ENCODE results near the gene PATJ. TPM values are rescaled to one million over a fixed set of nuclear protein-coding genes. Genes with fewer than 3 reads are reported as not detected.
"Not testable (repeated sequence)": the region's sequence is repeated elsewhere in the genome, so short reads cannot be mapped to it uniquely, and the experiment has no call there.

The PATJ gene
- polyA plus RNA-seq, 4 donors = 11.5 to 41.5 (median 16.2) TPM

DNA sequence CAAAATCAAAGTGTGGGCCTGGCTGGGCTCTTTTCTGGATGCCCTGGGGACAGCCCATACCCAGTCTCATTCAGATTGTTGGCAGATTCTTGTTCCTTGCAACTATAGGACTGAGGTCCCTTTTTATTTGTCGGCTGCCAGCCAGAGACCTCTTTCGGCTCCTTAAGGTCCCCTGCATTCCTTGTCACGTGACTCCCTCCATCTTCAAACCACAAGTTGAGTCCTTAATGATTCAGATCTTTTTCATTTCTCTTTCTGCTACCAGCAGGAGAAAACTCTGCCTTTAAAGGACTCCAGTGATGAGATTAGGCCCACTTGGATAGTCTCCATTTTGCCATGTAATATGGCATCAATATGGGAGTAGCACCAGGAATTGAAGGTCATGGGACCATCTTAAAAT lies 48.6 kb downstream of the PATJ start:
- 85 to 99% (median 97%) methylated on average over 3 of the region's 3 CpGs for WGBS, 3 donors
- Histone ChIP-seq H3K27me3 (ENCODE audit: control insufficient read depth in 3 of 3, insufficient read depth in 3 of 3, low read length in 3 of 3) (no peaks in the 10 kb centered on the region), H3K36me3 (ENCODE audit: control insufficient read depth in 3 of 3, insufficient read depth in 2 of 3, low read depth in 1 of 3, low read length in 3 of 3) (peaks cover 0 to 33% (median 8%) of the 10 kb centered on the region in 3 donors), H3K4me1 (ENCODE audit: control insufficient read depth in 3 of 3, insufficient read depth in 2 of 3, low read depth in 1 of 3, low read length in 2 of 3) (no peaks in the 10 kb centered on the region), H3K4me3 (ENCODE audit: low read depth in 1 of 3, low read length in 3 of 3) (no peak overlapping the region), H3K27ac (ENCODE audit: low read depth in 1 of 3, low read length in 2 of 3) (no peak overlapping the region), H3K9me3 (ENCODE audit: control insufficient read depth in 2 of 2, insufficient read depth in 1 of 2, low read depth in 1 of 2, low read length in 1 of 2) (no peaks in the 10 kb centered on the region)
- DNase-seq = no peak
- FAIRE-seq = no peak

DNA sequence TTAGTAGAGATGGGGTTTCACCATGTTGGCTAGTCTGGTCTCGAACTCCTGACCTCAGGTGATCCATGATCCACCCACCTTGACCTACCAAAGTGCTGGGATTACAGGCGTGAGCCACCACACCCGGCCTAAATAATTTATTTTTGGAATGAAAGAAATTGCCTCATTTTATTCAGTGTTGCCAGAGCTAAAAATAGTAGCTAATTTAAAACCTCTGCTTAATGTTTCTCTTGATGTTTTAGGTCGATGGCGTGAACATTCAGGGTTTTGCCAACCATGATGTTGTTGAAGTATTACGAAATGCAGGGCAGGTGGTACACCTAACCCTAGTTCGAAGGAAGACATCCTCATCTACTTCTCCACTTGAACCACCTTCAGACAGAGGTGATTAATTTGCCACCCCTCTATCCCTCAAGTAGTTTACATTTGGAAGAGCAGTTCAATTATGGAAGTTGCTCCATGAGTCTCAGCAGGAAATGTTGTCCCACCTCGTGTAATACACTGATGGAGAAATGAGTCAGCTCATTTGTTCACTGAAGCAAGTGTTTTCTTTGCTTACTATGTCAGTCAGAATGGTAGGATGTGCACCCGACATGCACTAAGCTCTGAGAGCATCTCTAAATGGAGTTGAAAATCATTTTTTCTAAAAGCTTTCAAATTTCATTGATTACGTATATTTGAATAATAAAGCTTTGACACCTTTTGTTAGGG lies 54.9 kb downstream of the PATJ start:
- H3K4me1 ChIP-seq (ENCODE audit: control insufficient read depth in 3 of 3, insufficient read depth in 2 of 3, low read depth in 1 of 3, low read length in 2 of 3) = no peaks in the 10 kb centered on the region
- FAIRE-seq = no peak

DNA sequence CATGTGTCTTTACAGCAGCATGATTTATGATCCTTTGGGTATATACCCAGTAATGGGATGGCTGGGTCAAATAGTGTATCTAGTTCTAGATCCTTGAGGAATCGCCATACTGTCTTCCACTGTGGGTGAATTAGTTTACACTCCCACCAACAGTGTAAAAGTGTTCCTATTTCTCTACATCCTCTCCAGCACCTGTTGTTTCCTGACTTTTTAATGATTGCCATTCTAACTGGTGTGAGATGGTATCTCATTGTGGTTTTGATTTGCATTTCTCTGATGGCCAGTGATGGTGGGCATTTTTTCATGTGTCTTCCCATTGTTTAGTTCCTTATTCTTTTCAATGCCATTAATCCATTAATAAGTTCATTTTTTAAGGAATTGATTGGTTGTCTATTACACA lies 58.8 kb downstream of the PATJ start:
- H3K36me3 ChIP-seq (ENCODE audit: control insufficient read depth in 3 of 3, insufficient read depth in 2 of 3, low read depth in 1 of 3, low read length in 3 of 3) = peaks cover 2 to 26% (median 10%) of the 10 kb centered on the region in 3 donors
- DNase-seq; H3K27ac ChIP-seq (ENCODE audit: low read depth in 1 of 3, low read length in 2 of 3); H3K4me1 ChIP-seq (ENCODE audit: control insufficient read depth in 3 of 3, insufficient read depth in 2 of 3, low read depth in 1 of 3, low read length in 2 of 3); H3K4me3 ChIP-seq (ENCODE audit: low read depth in 1 of 3, low read length in 3 of 3); H3K27me3 ChIP-seq (ENCODE audit: control insufficient read depth in 3 of 3, insufficient read depth in 3 of 3, low read length in 3 of 3); FAIRE-seq; H3K9me3 ChIP-seq (ENCODE audit: control insufficient read depth in 2 of 2, insufficient read depth in 1 of 2, low read depth in 1 of 2, low read length in 1 of 2): not testable (repeated sequence)
- 95 to 100% (median 98%) methylated on average over 1 of the region's 1 CpG for whole genome bisulfite sequencing, 3 donors

More for the DNA sequence above, 54.9 kb downstream of the PATJ start:
- 83 to 91% (median 85%) methylated on average over 10 of the region's 10 CpGs for WGBS, 3 donors
- Histone ChIP-seq H3K27ac (ENCODE audit: low read depth in 1 of 3, low read length in 2 of 3) (no peak overlapping the region), H3K27me3 (ENCODE audit: control insufficient read depth in 3 of 3, insufficient read depth in 3 of 3, low read length in 3 of 3) (no peaks in the 10 kb centered on the region), H3K9me3 (ENCODE audit: control insufficient read depth in 2 of 2, insufficient read depth in 1 of 2, low read depth in 1 of 2, low read length in 1 of 2) (no peaks in the 10 kb centered on the region), H3K4me3 (ENCODE audit: low read depth in 1 of 3, low read length in 3 of 3) (no peak overlapping the region), H3K36me3 (ENCODE audit: control insufficient read depth in 3 of 3, insufficient read depth in 2 of 3, low read depth in 1 of 3, low read length in 3 of 3) (peaks cover 2 to 40% (median 10%) of the 10 kb centered on the region in 3 donors)
- DNase-seq = no peak

DNA sequence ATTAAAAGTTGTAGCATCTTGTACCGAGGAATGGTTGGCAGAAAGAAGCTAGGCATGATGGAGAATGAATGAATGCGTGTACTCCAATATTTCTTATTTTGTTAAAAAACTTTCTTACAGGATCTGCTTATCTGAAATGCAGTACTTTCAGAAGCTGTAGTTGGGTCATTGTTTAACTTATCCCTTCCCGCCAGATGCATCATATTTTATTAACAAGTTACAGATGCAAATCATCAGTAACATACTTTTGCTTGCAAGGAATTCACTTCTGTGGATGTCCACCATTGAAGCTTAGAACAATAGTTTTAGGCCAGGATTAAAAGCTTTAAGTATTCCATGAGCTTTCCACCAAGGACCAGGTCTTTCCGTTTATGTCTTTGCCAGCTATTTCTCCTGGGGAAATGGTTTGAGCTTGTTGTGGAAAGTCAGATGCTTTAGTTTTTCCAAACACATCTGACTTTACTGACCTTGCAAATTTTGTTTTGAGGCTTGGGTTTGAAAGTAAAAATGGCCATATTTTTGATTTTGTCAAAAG lies 65.4 kb downstream of the PATJ start:
- 77 to 97% (median 94%) methylated on average over 4 of the region's 4 CpGs for WGBS, 3 donors
- H3K4me1 ChIP-seq (ENCODE audit: control insufficient read depth in 3 of 3, insufficient read depth in 2 of 3, low read depth in 1 of 3, low read length in 2 of 3) = no peaks in the 10 kb centered on the region
- H3K9me3 ChIP-seq (ENCODE audit: control insufficient read depth in 2 of 2, insufficient read depth in 1 of 2, low read depth in 1 of 2, low read length in 1 of 2) = no peaks in the 10 kb centered on the region
- no peak overlapping the region for H3K27ac ChIP-seq (ENCODE audit: low read depth in 1 of 3, low read length in 2 of 3)
- FAIRE-seq = no peak
- peaks cover 2 to 24% (median 6%) of the 10 kb centered on the region in 3 donors for H3K36me3 ChIP-seq (ENCODE audit: control insufficient read depth in 3 of 3, insufficient read depth in 2 of 3, low read depth in 1 of 3, low read length in 3 of 3)
- no peak overlapping the region for H3K4me3 ChIP-seq (ENCODE audit: low read depth in 1 of 3, low read length in 3 of 3)
- H3K27me3 ChIP-seq (ENCODE audit: control insufficient read depth in 3 of 3, insufficient read depth in 3 of 3, low read length in 3 of 3) = no peaks in the 10 kb centered on the region
- DNase-seq = no peak

DNA sequence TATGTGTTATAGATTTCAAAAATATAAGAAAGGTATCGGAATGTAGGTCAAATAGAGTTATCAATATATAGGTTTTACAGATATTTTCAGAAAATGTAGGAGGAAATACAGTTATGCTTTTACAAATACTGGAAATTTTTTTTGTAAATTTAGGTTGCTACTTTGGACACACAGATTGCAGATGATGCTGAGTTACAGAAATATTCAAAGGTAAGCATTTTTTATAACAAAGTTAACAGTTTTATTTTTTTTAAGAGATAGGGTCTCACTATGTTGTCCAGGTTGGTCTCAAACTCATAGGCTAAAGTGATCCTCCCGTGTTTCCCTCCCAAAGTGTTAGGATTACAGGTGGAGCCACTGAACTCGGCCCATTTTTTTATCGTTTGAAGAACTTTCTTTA lies 66.0 kb downstream of the PATJ start:
- no peaks in the 10 kb centered on the region for H3K4me1 ChIP-seq (ENCODE audit: control insufficient read depth in 3 of 3, insufficient read depth in 2 of 3, low read depth in 1 of 3, low read length in 2 of 3)
- no peak overlapping the region for H3K27ac ChIP-seq (ENCODE audit: low read depth in 1 of 3, low read length in 2 of 3)
- H3K4me3 ChIP-seq (ENCODE audit: low read depth in 1 of 3, low read length in 3 of 3) = no peak overlapping the region
- FAIRE-seq (no peak), DNase-seq (no peak)
- H3K9me3 ChIP-seq (ENCODE audit: control insufficient read depth in 2 of 2, insufficient read depth in 1 of 2, low read depth in 1 of 2, low read length in 1 of 2) = no peaks in the 10 kb centered on the region
- H3K27me3 ChIP-seq (ENCODE audit: control insufficient read depth in 3 of 3, insufficient read depth in 3 of 3, low read length in 3 of 3) = no peaks in the 10 kb centered on the region
- H3K36me3 ChIP-seq (ENCODE audit: control insufficient read depth in 3 of 3, insufficient read depth in 2 of 3, low read depth in 1 of 3, low read length in 3 of 3) = peaks cover 2 to 24% (median 6%) of the 10 kb centered on the region in 3 donors
- WGBS, 3 donors = 94 to 97% (median 95%) methylated on average over 4 of the region's 4 CpGs

DNA sequence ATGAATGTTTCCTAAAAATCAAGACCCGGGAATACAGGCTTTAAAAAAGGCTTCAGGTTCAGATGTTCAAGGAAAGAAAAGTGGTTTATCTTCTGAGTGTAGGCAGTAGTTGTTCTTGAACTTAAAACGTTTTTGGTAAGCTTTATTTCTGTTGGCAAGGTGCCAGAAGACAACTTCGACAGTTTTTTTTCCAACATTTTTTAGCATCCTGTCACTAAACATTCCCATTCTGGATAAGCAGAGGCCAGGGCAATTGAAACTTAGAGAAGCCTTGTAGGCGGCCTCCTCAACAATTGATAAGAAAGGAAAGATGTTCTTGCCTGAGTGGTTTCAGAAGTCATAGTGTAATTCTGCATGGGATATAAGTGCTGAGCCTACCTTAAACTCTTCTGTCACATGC lies 66.7 kb downstream of the PATJ start:
- H3K27me3 ChIP-seq (ENCODE audit: control insufficient read depth in 3 of 3, insufficient read depth in 3 of 3, low read length in 3 of 3) = no peaks in the 10 kb centered on the region
- DNase-seq = no peak
- H3K36me3 ChIP-seq (ENCODE audit: control insufficient read depth in 3 of 3, insufficient read depth in 2 of 3, low read depth in 1 of 3, low read length in 3 of 3) = peaks cover 2 to 24% (median 6%) of the 10 kb centered on the region in 3 donors
- no peaks in the 10 kb centered on the region for H3K4me1 ChIP-seq (ENCODE audit: control insufficient read depth in 3 of 3, insufficient read depth in 2 of 3, low read depth in 1 of 3, low read length in 2 of 3)
- H3K9me3 ChIP-seq (ENCODE audit: control insufficient read depth in 2 of 2, insufficient read depth in 1 of 2, low read depth in 1 of 2, low read length in 1 of 2) = no peaks in the 10 kb centered on the region
- no peak overlapping the region for H3K27ac ChIP-seq (ENCODE audit: low read depth in 1 of 3, low read length in 2 of 3)
- FAIRE-seq = no peak
- 56 to 61% (median 60%) methylated on average over 4 of the region's 4 CpGs for WGBS, 3 donors
- H3K4me3 ChIP-seq (ENCODE audit: low read depth in 1 of 3, low read length in 3 of 3) = no peak overlapping the region

DNA sequence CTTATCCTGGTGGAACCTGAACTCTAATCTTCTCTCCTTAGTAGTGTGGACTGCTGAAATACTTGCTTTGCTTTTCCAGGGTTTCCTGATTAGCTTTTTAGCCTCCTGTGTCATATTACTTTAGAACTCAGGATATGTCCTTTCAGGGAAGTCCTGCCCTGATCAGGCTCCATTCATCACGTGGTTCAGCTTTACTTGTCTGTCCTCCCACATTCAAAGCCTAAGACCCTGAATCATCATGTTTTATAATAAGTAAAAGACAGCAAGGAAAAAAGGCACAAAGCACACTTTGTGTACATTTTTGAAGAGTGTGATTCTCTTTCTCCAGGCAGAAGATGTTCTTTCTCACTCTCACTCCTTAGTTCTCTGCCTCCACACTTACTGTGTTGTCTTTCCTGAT lies 70.6 kb downstream of the PATJ start:
- no peak overlapping the region for H3K4me3 ChIP-seq (ENCODE audit: low read depth in 1 of 3, low read length in 3 of 3)
- WGBS, 3 donors = 68 to 88% (median 87%) methylated on average over 1 of the region's 1 CpG
- DNase-seq (no peak), FAIRE-seq (no peak)
- H3K27me3 ChIP-seq (ENCODE audit: control insufficient read depth in 3 of 3, insufficient read depth in 3 of 3, low read length in 3 of 3) = no peaks in the 10 kb centered on the region
- H3K9me3 ChIP-seq (ENCODE audit: control insufficient read depth in 2 of 2, insufficient read depth in 1 of 2, low read depth in 1 of 2, low read length in 1 of 2) = no peaks in the 10 kb centered on the region
- no peak overlapping the region for H3K27ac ChIP-seq (ENCODE audit: low read depth in 1 of 3, low read length in 2 of 3)
- H3K36me3 ChIP-seq (ENCODE audit: control insufficient read depth in 3 of 3, insufficient read depth in 2 of 3, low read depth in 1 of 3, low read length in 3 of 3) = peaks cover 0 to 15% (median 9%) of the 10 kb centered on the region in 3 donors
- H3K4me1 ChIP-seq (ENCODE audit: control insufficient read depth in 3 of 3, insufficient read depth in 2 of 3, low read depth in 1 of 3, low read length in 2 of 3) = no peaks in the 10 kb centered on the region

DNA sequence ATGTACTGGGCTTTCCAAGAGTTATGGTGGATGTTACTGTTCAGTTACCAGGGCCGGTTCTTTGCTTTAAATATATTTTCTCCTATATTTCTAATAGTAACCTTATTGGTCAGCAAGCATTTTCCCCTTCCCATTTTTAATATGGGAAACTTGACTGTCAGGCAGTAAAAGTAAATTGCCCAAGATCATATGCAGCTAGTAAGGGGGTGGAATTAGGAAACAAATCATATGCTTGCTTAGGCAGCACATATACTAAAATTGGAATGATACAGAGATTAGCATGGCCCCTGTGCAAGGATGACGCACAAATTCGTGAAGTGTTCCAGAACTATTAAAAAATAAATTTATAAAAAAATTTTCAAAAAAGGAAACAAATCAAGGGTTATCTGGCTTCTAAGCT lies 73.9 kb downstream of the PATJ start:
- WGBS, 3 donors = 93 to 99% (median 97%) methylated on average over 3 of the region's 3 CpGs
- no peak for FAIRE-seq

More for the DNA sequence above, 73.9 kb downstream of the PATJ start:
- no peak overlapping the region for H3K27ac ChIP-seq (ENCODE audit: low read depth in 1 of 3, low read length in 2 of 3)
- H3K4me3 ChIP-seq (ENCODE audit: low read depth in 1 of 3, low read length in 3 of 3) = no peak overlapping the region
- H3K4me1 ChIP-seq (ENCODE audit: control insufficient read depth in 3 of 3, insufficient read depth in 2 of 3, low read depth in 1 of 3, low read length in 2 of 3) = no peaks in the 10 kb centered on the region
- DNase-seq = no peak
- H3K36me3 ChIP-seq (ENCODE audit: control insufficient read depth in 3 of 3, insufficient read depth in 2 of 3, low read depth in 1 of 3, low read length in 3 of 3) = peaks cover 0 to 12% (median 8%) of the 10 kb centered on the region in 3 donors
- no peaks in the 10 kb centered on the region for H3K9me3 ChIP-seq (ENCODE audit: control insufficient read depth in 2 of 2, insufficient read depth in 1 of 2, low read depth in 1 of 2, low read length in 1 of 2)
- no peaks in the 10 kb centered on the region for H3K27me3 ChIP-seq (ENCODE audit: control insufficient read depth in 3 of 3, insufficient read depth in 3 of 3, low read length in 3 of 3)
